NCI-H1105 (cell line): Measurements from ENCODE around the gene PAWR.
"Not testable (repeated sequence)": the region's sequence is repeated elsewhere in the genome, so short reads cannot be mapped to it uniquely, and the experiment has no call there.

Experiments used
- DNase-seq: peaks from one replicate; lab custom pipeline; 2025; lab: John Stamatoyannopoulos, UW

PAWR gene

GRCh38 chr12:79646843-79647242, 43.9 kb downstream of the PAWR start:
- DNase-seq = not testable (repeated sequence)

- no peak for DNase-seq
Observed at GRCh38 chr12:79645235-79645630, 45.5 kb downstream of the PAWR start.

DNA sequence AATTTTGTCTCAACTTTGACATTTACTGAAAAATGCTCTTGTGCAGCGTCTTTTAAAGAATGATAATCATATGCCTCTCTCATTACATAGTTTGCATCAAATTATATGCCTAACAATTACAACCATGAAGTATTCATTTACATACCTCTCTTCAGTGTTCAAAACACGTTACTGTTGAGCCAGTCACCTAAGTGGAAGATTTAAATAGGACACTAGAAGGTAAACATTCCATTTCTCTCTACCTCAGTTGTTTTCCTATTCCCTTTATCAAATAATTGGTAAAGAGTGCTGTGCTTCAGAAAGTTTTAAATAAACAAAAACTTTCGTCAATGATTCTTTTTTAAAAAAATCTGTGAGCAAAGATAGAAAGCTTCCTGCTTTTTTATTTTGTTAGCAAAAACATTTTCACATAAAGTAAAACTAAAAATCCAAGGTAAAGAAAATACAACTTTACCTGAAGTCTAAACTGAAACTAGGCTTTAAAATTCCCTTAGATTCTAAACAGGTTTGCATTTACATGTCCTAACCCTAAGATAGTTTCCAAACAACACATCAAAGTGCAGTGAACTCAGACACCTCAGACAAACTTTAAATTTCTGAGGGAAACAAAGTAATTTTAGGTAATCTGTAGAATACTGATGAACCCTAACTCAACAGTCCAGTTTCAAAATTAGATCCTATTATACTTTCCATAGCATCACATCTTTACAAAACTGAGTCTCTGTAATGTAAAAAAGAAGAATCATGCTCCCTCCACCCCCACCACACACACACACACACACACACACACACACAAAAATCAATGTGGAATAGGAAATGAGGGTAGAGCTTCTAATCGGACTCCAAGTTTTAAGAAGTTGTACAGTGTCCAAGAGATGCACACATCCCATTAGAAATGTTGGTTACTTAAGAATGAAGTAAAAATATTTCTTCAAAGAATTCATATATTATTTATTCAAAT, 46.2 kb downstream of the PAWR start:
- DNase-seq = no peak

DNA sequence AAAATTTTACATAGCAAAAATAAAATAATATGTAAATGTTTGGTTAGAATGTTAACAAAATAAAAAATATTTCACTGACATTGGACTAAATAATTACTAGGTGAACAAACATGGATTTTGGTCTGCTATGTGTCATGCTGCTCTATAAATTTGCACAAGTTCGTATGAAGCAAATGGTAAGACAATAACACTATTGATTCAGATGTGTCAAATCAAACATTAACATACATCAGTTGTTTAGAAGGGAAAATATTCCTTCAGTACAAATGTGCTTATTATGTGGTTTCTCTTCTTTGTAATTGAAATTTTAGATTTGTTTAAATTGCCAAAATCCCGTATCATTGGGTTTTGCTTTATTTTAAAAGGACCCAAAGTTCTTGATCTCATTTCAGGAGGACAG, 46.9 kb downstream of the PAWR start:
- DNase-seq = no peak

GRCh38 chr12:79638490-79638889, 52.3 kb downstream of the PAWR start:
- DNase-seq = no peak

GRCh38 chr12:79637093-79637492, 53.7 kb downstream of the PAWR start:
- DNase-seq = no peak

- DNase-seq = no peak
Observed at GRCh38 chr12:79635676-79636075, 55.1 kb downstream of the PAWR start.

DNA sequence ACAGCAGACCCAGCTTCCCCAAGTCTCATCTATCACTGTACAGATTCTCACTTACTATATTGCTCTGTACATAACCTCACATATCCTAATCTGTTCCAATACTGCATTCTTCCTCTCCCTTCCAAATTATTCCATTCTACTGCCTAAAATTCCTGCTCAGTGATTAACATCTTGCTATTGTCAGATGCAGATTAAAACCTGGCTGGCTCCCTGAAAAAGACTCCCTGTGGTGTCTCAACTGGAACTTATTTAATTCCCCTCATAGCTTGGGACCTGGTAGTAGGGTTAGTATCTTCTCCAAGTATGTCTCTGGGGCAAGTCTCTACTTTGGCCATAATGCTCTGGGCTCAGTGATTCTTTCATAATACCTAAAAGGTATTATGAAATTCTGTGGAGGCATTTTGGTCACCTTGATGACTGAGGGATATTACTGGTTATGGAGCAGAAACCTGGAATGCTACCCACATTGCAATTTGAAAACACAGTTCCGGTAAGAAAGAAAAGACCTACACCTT, 55.8 kb downstream of the PAWR start:
- no peak for DNase-seq

DNA sequence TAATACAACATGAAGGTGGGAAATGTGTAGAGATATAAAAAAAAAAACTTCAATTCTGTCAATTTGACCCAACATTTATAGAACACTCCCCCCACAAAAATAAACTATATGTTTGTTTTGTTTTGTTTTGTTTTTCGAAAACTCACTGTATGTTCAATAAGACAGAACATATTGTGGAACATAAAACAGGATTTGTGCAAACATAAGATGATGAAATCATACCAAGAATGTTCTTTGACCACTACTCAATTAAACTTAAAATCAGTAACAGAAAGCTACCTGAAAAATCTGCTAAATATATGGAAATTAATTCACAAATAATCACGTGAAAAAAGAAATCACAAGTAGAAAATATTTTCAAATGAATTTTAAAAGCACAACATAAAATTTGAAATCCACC, 61.2 kb downstream of the PAWR start:
- DNase-seq = no peak

DNA sequence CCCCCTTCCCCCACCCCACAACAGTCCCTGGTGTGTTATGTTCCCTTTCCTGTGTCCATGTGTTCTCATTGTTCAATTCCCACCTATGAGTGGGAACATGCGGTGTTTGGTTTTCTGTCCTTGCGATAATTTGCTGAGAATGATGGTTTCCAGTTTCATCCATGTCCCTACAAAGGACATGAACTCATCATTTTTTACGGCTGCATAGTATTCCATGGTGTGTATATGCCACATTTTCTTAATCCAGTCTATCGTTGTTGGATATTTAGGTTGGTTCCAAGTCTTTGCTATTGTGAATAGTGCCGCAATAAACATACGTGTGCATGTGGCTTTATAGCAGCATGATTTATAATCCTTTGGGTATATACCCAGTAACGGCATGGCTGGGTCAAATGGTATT, 64.0 kb downstream of the PAWR start:
- DNase-seq = not testable (repeated sequence)

DNA sequence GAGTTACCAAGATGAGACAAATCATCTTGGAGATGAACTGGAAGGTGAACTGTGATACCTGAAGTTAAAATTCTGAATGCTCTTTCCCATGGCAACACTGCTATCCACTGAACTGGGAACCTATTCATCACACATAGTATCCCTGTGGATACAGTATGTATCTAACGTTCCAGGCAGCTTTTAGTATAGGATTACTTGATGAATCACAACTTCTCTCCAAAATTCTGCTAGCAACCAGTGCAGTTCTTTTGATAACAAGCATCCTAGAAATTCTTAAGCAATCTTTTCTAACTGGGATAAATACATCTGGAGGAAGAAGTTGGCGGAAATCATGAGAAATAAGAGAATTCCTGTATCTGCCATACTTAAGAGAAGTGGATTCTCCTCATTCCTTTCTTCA, 66.4 kb downstream of the PAWR start:
- no peak for DNase-seq

DNA sequence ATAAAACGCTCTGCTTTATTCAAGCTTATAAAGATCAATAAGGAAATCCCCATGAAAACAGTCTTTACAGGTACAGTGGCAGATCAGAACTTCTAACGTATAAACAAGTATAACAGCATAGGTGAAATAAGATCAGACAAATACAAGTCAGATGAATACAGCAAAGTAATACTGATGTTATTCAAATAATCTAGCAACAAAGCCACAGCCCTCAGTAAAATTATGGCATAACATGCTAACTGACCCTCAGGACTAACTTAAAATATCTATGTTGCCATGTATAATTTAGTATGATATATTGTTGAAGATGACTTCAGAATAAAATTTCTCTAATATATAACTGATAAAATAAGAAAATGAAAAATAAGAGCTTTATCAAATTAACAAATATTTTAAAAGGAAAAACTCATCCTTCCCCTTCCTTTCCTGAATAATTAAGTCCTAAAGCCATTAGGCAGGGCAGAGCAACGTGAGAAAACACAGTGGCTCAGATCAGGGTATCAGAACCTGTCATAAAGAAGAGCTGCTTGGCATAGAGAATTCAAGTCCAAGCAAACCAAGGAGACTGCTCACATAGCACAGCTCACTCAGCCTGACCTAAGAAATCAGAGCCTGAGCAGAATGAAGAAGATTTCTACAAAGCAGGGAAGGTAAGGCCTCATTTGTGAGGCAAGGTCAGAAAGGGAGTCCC, 70.7 kb downstream of the PAWR start:
- no peak for DNase-seq

GRCh38 chr12:79618848-79619404, 71.8 kb downstream of the PAWR start:
- no peak for DNase-seq

DNA sequence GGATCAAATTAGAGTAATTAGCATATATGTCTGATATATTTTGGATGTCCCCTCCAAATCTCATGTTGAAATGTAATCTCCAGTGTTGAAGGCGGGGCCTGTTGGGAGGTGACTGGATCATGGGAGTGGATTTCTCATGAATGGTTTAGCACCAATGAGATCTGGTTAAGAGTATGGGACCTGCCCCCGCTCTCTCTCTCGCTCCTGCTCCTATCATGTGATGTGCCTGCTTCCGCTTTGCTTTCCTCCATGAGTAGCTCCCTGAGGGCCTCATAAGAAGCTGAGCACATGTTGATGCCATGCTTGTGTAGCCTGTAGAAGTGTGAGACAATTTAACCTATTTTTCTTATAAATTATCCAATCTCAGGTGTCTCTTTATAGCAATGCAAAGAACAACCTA, 73.1 kb downstream of the PAWR start:
- DNase-seq = no peak

DNA sequence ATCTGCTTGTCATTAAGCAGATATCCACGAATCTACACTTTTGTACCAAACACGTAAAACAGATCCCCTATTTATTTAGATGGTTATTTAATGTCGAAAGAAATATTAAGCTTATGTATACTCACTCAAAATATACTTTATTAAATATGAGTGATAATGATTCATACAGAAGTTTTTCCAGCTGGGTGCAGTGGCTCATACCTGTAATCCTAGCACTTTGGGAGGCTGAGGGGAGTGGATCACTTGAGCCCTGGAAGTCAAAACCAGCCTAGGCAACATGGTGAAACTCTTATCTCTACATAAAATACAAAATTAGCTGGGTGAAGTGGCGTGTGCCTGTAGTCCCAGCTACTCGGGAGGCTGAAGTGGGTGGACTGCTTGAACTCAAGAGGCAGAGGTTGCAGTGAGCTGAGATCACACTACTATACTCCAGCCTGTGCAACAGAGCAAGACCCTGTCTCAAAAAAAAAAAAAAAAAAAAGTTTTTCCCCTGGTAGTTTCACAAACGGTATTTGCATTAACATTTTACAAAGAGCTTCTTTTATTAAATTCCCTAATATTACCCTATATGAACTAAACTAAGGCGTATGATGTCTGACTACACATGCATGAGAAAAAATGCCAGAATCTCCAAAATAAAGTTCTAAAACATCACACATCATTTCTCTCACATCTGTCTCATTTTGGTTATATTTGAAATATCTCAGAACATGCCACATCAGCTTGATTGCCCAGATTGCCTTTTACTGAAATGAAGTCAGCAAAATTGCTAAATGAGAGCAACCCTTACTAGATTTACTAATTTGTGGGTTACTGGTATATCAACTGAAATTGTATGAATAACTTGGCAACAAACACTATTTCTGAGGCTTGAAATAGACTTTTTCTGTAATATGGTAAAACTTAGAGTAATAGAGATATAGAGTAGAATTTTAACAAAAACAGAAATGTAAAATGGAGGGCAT, 74.9 kb downstream of the PAWR start:
- no peak for DNase-seq

- no peak for DNase-seq
Observed at GRCh38 chr12:79614730-79615129, 76.0 kb downstream of the PAWR start.

DNA sequence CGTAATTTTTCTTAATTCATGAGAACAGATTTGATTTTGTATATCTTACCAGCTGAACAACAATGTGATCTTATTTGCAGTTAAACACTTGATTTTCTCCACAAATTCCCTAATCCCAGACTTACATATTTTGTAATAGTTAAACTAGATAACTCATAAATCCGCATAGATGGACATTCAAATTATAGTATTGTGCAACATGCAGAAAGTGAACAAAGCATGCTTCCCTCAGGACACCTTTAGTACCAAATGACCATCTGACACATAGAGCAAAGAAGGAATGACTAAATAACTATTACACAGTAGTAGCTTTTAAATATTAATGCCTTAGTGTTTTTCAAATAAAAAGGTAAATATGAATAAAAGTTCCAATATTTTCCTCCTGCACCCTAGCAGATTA, 88.9 kb downstream of the PAWR start:
- DNase-seq = no peak

DNA sequence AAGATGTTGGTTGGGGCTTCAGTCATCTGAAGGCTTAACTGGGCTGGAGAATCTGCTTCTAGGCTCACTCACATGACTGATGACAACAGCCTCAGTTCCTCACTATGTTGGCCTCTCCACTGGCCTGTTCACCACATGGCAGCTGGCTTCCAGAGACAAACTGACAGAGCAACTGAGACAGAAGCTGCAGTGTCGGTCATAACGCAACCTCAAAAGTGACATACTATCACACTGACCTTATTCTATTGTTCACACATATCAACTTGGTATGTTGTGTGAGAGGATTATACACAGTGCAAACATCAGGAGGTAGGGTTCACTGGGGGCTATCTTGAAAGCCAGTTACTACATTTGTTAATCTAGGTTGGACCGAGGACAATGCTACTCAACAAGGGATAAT, 92.9 kb downstream of the PAWR start:
- no peak for DNase-seq

DNA sequence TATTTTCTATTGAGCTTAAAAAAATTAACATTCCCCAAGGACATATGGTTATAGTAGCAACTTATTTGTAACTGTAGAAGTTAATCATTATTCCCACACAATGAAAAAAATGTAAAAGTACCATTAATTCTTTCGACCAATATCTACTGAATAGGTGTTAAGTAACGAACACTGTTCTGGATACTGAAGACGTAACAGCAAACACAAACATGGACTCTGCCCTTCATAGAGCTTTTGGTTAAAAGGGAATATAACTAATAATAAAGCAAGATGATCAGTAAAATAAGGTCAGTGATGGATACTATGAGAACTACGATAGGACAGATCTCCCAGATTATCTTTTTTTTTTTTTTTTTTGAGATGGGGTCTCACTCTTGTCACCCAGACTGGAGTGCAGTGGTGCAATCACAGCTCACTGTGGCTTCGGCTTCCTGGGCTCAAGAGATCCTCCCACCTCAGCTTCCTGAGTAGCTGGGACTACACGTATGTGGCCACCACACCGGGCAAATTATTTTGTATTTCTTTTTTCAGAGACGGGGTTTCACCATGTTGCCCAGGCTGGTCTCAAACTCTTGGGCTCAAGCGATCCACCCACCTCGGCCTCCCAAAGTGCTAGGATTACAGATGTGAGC, 93.9 kb downstream of the PAWR start:
- no peak for DNase-seq

DNA sequence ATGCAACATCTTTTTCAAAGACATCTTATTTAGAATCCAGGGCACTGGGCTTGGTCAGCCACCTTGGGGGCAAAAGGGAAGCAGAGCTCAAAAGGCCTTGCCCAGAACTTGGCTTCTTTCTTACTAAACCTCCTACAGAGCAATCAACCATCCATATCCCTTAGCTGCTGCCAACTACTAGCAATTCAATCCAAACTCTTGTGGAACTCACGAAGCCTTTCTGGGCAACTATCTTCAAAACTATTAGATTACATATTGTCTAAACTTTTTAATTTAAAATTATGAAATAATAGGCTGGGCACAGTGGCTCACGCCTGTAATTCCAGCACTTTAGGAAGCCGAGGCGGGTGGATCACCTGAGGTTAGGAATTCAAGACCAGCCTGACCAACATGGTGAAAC, 95.5 kb downstream of the PAWR start:
- no peak for DNase-seq

GRCh38 chr12:79592865-79593264, 97.9 kb downstream of the PAWR start:
- DNase-seq = no peak
